HG02938 (cell line): ENCODE measurements around the gene CD300A.
"Not testable (repeated sequence)": the region's sequence is repeated elsewhere in the genome, so short reads cannot be mapped to it uniquely, and the experiment has no call there.

ENCODE experiments used
- ATAC-seq: cut with Tn5 transposase; IDR thresholded peaks from one replicate; pipeline ENCODE4 v1.9.1; 2021; ENCODE audit warnings: mild to moderate bottlenecking, moderate library complexity; ENCODE audit not compliant: unreplicated experiment

The CD300A gene

GRCh38 chr17:74518413-74518981 lies 52.1 kb downstream of the CD300A start:
- ATAC-seq = not testable (repeated sequence)

DNA sequence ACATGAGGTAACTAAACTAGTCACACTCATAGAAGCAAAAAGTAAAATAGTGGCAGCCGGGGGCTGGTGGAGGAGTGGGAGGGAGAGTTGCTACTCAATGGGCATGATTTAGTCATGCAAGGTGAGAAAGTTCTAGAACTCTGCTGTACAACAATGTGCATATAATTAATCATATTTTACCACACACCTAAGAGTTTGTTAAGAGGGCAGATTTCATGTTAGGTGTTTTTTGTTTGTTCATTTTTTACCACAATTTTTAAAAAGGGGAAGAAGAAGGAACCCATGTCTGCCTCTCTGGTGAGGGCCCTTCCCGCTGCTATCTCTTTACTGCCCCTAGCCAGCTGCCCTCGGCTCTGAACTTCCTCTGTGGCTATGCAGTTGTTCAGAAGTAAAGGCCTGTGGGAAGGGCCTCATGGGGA lies 53.6 kb downstream of the CD300A start:
- ATAC-seq = no peak

- ATAC-seq = no peak
Observed at GRCh38 chr17:74520790-74521480, 54.5 kb downstream of the CD300A start.

DNA sequence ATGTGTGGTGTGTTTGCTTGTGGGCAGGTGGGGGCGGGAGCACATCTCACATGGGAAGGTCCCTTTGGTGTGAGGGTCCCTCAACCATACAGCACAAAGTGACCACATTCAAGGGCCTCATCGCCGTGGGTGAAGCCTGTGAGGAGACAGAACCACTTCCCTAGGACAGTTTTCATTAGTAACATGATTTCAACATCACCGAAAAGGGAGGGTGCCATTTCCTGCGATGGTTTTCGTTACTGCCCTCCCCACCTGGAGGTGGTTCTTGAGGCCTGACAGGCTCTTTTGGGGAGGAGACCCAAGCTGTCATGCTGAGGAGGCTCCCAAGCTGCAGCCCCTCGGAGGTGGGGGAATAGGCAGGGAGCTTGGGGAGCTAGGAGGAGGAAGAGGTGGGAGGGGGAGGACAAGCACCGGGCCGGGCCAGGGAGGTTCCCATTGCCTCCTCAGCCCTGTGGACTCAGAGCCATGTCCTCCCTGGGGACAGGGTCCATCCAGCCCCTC lies 55.3 kb downstream of the CD300A start:
- no peak for ATAC-seq

GRCh38 chr17:74522381-74523105 lies 56.1 kb downstream of the CD300A start:
- no peak for ATAC-seq

- ATAC-seq = no peak
Observed at GRCh38 chr17:74523308-74523707, 56.9 kb downstream of the CD300A start.

- no peak for ATAC-seq
Observed at GRCh38 chr17:74524653-74525464, 58.4 kb downstream of the CD300A start.

- ATAC-seq = no peak
Observed at GRCh38 chr17:74525465-74525725, 59.0 kb downstream of the CD300A start.

DNA sequence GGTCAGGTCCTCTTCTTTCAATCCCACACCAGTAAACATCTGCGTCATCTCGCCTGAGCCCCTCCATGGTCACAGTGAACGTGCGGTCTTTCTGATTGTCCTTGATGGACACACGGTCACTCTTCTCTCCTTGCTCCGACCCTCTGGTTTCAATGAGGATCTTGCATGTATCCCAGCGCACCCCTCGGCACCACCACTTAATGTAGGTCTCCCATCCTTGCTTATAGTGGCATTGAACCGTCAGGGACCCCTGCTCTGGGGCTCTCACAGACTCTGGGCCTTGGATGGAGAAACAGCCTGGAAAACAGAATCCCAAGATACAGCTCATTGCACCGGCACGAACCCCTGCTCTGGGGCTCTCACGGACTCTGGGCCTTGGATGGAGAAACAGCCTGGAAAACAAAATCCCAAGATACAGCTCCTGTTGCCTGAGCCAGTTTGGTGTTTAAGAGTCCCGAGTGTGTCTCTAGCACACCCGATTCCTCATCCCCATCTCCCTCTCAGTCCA lies 59.4 kb downstream of the CD300A start:
- ATAC-seq = no peak

DNA sequence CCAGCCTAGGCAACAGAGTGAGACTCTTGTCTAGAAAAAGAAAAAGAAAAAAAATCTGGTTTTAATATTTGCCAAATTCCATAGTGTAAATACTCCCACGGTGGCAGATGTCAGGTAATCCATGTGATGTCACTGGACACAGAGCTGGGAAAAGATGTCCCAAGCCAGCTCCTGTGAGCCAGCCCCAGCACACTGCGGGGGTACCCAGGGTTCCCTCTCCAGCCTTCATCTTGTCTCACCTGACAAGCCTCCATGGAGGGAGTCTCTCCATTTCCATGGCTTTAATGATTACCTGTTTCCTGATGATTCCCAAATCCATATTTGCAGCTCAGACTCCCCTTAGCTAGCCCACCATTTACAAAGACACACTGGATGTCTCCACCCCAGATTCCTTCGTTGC lies 60.2 kb downstream of the CD300A start:
- ATAC-seq = no peak

GRCh38 chr17:74527081-74527480 lies 60.6 kb downstream of the CD300A start:
- ATAC-seq = no peak

DNA sequence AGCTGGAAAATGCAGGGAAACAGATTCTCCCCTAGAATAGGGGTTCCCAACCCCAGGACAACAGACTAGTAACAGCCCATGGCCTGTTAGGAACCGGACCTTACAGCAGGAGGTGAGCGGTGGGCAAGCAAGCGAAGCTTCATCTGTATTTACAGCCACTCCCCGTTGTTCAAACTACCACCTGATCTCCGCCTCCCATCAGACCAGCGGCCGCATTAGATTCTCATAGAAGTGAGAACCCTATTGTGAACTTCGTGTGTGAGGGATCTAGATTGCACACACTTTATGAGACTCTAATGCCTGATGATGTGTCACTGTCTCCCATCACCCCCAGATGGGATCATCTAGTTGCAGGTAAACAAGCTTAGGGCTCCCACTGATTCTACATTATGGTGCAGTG lies 61.3 kb downstream of the CD300A start:
- no peak for ATAC-seq

DNA sequence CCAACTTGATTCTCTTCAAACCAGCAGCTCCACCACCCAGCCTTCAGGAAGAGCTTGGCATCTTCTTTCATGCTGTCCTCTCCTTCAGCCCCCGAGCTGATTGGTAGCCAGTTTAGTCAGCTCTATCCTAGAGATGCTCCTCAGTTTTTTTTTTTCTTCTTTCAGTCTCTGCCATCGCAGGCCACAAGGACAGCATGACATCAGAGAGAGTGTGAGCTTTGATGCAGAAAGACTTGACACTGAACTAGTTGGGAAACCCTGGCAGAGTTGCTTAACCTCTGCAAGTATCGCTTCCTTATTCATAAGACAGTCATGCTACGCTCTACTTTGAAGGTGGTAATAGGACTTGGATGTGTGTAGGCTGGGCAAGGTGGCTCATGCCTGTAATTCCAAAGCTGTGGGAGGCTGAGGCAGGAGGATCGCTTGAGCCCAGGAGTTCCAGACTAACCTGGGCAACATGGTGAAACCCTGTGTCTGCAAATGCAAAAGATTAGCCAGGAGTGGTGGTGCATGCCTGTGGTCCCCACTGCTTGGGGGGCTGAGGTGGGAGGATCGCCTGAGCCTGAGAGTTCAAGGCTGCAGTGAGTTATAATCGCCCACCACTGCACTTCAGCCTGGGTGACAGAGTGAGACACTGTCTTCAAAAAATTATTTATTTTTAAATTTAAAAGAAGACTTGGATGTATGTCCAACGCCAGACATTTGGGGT lies 62.2 kb downstream of the CD300A start:
- ATAC-seq = peak; percentile 89

GRCh38 chr17:74529243-74529642 lies 62.8 kb downstream of the CD300A start:
- no peak for ATAC-seq

DNA sequence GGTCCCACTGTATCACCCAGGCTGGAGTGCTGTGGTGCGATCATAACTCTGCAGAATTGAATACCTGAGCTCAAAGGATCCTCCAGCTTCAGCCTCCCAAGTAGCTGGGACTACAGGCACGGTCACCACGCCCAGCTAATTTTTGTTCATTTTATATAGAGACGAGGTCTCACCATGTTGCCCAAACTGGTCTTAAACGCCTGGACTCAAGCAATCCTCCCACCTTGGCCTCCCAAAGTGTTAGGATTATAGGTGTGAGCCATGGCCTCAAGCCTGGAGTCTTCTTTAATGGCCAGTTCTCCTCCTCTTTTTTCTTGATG lies 64.4 kb downstream of the CD300A start:
- no peak for ATAC-seq

DNA sequence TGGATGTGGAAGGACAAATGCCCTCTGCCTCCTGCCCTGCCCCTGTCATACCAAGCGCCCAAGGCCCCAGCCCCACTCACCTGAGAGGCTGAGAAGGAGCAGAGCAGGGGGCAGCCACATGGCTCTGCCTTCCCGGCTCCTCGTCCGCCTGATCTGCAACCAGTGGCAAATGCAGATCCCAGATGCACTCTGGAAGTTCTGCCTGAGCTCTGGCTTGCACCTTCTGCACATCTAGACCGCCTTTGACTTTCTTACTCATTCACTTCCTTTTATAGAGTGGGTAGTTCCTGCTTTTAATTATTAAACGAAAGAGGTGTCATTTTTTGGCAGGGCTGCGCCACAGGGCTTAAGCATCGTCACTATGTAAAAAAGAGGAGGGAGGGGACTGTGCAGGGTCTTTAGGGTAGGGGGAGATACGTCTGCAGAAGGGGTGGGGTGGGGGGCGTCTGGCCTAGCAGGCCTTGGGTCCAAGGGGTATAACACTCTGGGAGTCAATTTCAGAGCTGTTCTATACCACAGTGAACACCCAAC lies 64.9 kb downstream of the CD300A start, which contains the start of gene CD300LB:
CD300LB (minus strand) TSS at position 245 of the 531 bp plus-strand sequence; CDS start at position 120, 125 bp downstream.
- no peak for ATAC-seq

DNA sequence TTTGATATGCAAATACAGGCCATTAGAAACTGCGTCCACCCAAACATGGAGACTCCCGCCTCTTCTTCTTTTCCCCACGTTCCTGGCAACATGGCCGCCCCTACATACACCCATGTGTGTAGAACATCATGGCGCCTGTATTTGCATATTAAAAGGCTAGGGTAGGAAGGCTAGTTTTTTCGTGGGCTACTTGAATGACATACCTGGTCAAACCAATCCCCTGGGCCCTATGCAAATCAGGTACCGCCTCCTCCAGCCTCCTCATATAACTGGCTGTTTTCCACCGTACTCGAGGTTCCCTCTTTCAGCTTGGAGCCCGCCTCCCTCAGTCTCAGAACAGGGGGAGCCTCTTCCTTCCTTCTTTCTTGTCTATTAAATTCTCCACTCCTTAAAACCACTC lies 65.7 kb downstream of the CD300A start:
- no peak for ATAC-seq
